GM12878 (cell line): Measurements from ENCODE around the gene KCNK13.

Source experiments
- CEBPZ ChIP-seq: fragments of 150-350 bp; IDR thresholded peaks from 2 replicates; pipeline ENCODE4 v1.6.1; 2016; ENCODE audit warnings: low read depth, low read length
- CTCF ChIP-seq, 3 experiments: IDR thresholded peaks in 2 of 3; conservative IDR thresholded peaks in 1 of 3; 2 replicates each; pipeline ENCODE4 v1.5.1; 2011; ENCODE audit warnings: low read depth in 3 of 3, low read length in 3 of 3, mild to moderate bottlenecking in 3 of 3, control low read depth in 2 of 3, moderate library complexity in 2 of 3, inconsistent platforms in 1 of 3, mixed read lengths in 1 of 3; ENCODE audit not compliant: control insufficient read depth in 2 of 3, insufficient read depth in 1 of 3; ENCODE audit errors: extremely low read depth in 1 of 3
- EZH2 ChIP-seq: IDR thresholded peaks from 2 replicates; pipeline ENCODE4 v1.6.1; 2012; ENCODE audit warnings: low read depth, mild to moderate bottlenecking, control low read depth, inconsistent platforms, low read length, borderline replicate concordance; ENCODE audit not compliant: control insufficient read depth
- HSF1 ChIP-seq: fragments of 150-350 bp; IDR thresholded peaks from 2 replicates; pipeline ENCODE4 v1.6.1; 2014; ENCODE audit warnings: mild to moderate bottlenecking, low read depth, low read length
- JUND ChIP-seq: IDR thresholded peaks from 2 replicates; pipeline ENCODE4 v1.6.1; 2012; ENCODE audit warnings: low read depth, mild to moderate bottlenecking, low read length, improper control_type of control experiment, moderate library complexity
- SPI1 ChIP-seq: IDR thresholded peaks from 2 replicates; pipeline ENCODE4 v1.6.1; 2011; ENCODE audit warnings: low read depth, mild to moderate bottlenecking, low read length, moderate library complexity, borderline replicate concordance; ENCODE audit not compliant: insufficient read depth
- TF ChIP-seq, protein P1 (sequence below): IDR thresholded peaks from 2 replicates; pipeline ENCODE4 v1.6.1; 2011; ENCODE audit warnings: low read depth, mild to moderate bottlenecking, low read length, moderate library complexity, borderline replicate concordance; ENCODE audit errors: extremely low read depth

- TF ChIP-seq CEBPZ (no peak), SPI1 (no peak), HSF1 (no peak), CTCF (IDR thresholded peaks at IDR 0.05 in 2 of 3, conservative IDR thresholded peaks at IDR 0.05 in 1 of 3; ENCODE audit: control insufficient read depth in 2 of 3, extremely low read depth in 1 of 3, insufficient read depth in 1 of 3, low read depth in 3 of 3, low read length in 3 of 3) (no peak), EZH2 (no peak), JUND (no peak)
- TF ChIP-seq, protein P1, sequence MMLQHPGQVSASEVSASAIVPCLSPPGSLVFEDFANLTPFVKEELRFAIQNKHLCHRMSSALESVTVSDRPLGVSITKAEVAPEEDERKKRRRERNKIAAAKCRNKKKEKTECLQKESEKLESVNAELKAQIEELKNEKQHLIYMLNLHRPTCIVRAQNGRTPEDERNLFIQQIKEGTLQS = no peak
Observed at GRCh38 chr14:90175631-90176030, 113.8 kb downstream of the KCNK13 start.
